ENCODE measurements around the gene FN1. TPM values are rescaled to one million over a fixed set of nuclear protein-coding genes. Genes with fewer than 3 reads are reported as not detected.

FN1 gene
- total and polyA plus RNA-seq, 2 donors (not counting 1 experiment from before 2014, with no cell fraction given) = 0.05 TPM; not detected in 1

GRCh38 chr2:215427585-215427984, 8.3 kb downstream of the FN1 start:
- DNase-seq (no peak), ATAC-seq (ENCODE audit: low read depth) (no peak)
- Mint-ChIP-seq H3K4me1 (no peaks in the 10 kb centered on the region), H3K27me3 (peaks cover 45% of the 10 kb centered on the region), H3K27ac (no peak overlapping the region), H3K9me3 (ENCODE audit: insufficient read depth) (peaks cover 2% of the 10 kb centered on the region), H3K4me3 (no peak overlapping the region)
- H3K27me3 ChIP-seq (replicated peaks in 1 of 4; ENCODE audit: control extremely low read depth in 1 of 4, control insufficient read depth in 3 of 4, insufficient read depth in 4 of 4, low read length in 3 of 4) = peaks cover 0 to 18% (median 8%) of the 10 kb centered on the region in 4 experiments
- no peaks in the 10 kb centered on the region for H3K36me3 ChIP-seq (replicated peaks in 1 of 2; ENCODE audit: control extremely low read depth in 1 of 2, control insufficient read depth in 1 of 2, extremely low read depth in 1 of 2, insufficient read depth in 2 of 2, low read length in 1 of 2)
- H4K20me1 ChIP-seq (ENCODE audit: control insufficient read depth, insufficient read depth, low read length, poor library complexity, severe bottlenecking) = no peaks in the 10 kb centered on the region
- ChIA-PET CTCF (no interaction called here), POLR2A (no interaction called here)
- H3K4me3 ChIP-seq (ENCODE audit: control extremely low read depth in 1 of 5, extremely low read depth in 1 of 5, insufficient read depth in 1 of 5, low read depth in 2 of 5, low read length in 4 of 5) = no peak overlapping the region
- no peak overlapping the region for H3K4me2 ChIP-seq (replicated peaks; ENCODE audit: low read depth, low read length, poor library complexity, severe bottlenecking)
- no CpG with 5 or more reads among the region's 5 CpGs for WGBS (ENCODE audit: insufficient coverage)
- no peaks in the 10 kb centered on the region for H3K79me2 ChIP-seq (ENCODE audit: control insufficient read depth, insufficient read depth, low read length)
- no peaks in the 10 kb centered on the region for H3K4me1 ChIP-seq (ENCODE audit: control insufficient read depth in 2 of 2, insufficient read depth in 2 of 2, low read length in 2 of 2)
- no peak overlapping the region for H2AFZ ChIP-seq (ENCODE audit: insufficient read depth, low read depth, low read length, poor library complexity, severe bottlenecking)
- H3K27ac ChIP-seq (ENCODE audit: low read length in 2 of 2) = no peak overlapping the region
- H3K9me3 ChIP-seq (ENCODE audit: control extremely low read depth in 1 of 3, control insufficient read depth in 2 of 3, insufficient read depth in 1 of 3, low read length in 2 of 3) = peaks cover 0 to 1% (median 0%) of the 10 kb centered on the region in 3 donors
- intact Hi-C loops (cut with micrococcal nuclease) = no loop called here
- H3K9ac ChIP-seq (ENCODE audit: low read length) = no peak overlapping the region
- TF ChIP-seq EZH2 (IDR thresholded peaks at IDR 0.05; ENCODE audit: borderline replicate concordance, insufficient read depth, low read depth, low read length, poor library complexity, severe bottlenecking) (no peak), CTCF (IDR thresholded peaks at IDR 0.05) (no peak)

GRCh38 chr2:215425021-215425782, 10.7 kb downstream of the FN1 start:
- POLR2A ChIA-PET = no interaction called here
- Histone ChIP-seq H2AFZ (ENCODE audit: insufficient read depth, low read depth, low read length, poor library complexity, severe bottlenecking) (no peak overlapping the region), H3K79me2 (ENCODE audit: control insufficient read depth, insufficient read depth, low read length) (no peaks in the 10 kb centered on the region), H3K4me3 (ENCODE audit: control extremely low read depth in 1 of 5, extremely low read depth in 1 of 5, insufficient read depth in 1 of 5, low read depth in 2 of 5, low read length in 4 of 5) (no peak overlapping the region), H3K27ac (ENCODE audit: low read length in 2 of 2) (no peak overlapping the region), H3K36me3 (replicated peaks in 1 of 2; ENCODE audit: control extremely low read depth in 1 of 2, control insufficient read depth in 1 of 2, extremely low read depth in 1 of 2, insufficient read depth in 2 of 2, low read length in 1 of 2) (no peaks in the 10 kb centered on the region), H3K4me1 (ENCODE audit: control insufficient read depth in 2 of 2, insufficient read depth in 2 of 2, low read length in 2 of 2) (no peaks in the 10 kb centered on the region), H3K9ac (ENCODE audit: low read length) (no peak overlapping the region), H4K20me1 (ENCODE audit: control insufficient read depth, insufficient read depth, low read length, poor library complexity, severe bottlenecking) (no peaks in the 10 kb centered on the region), H3K27me3 (replicated peaks in 1 of 4; ENCODE audit: control extremely low read depth in 1 of 4, control insufficient read depth in 3 of 4, insufficient read depth in 4 of 4, low read length in 3 of 4) (peaks cover 0 to 14% (median 3%) of the 10 kb centered on the region in 4 experiments), H3K4me2 (replicated peaks; ENCODE audit: low read depth, low read length, poor library complexity, severe bottlenecking) (no peak overlapping the region), H3K9me3 (ENCODE audit: control extremely low read depth in 1 of 3, control insufficient read depth in 2 of 3, insufficient read depth in 1 of 3, low read length in 2 of 3) (peaks cover 0 to 1% (median 0%) of the 10 kb centered on the region in 3 donors)
- Mint-ChIP-seq H3K27ac (no peak overlapping the region), H3K4me3 (no peak overlapping the region), H3K27me3 (peaks cover 40% of the 10 kb centered on the region), H3K9me3 (ENCODE audit: insufficient read depth) (peaks cover 2% of the 10 kb centered on the region), H3K4me1 (no peaks in the 10 kb centered on the region)
- DNase-seq (no peak), ATAC-seq (ENCODE audit: low read depth) (no peak)
- TF ChIP-seq EZH2 (IDR thresholded peaks at IDR 0.05; ENCODE audit: borderline replicate concordance, insufficient read depth, low read depth, low read length, poor library complexity, severe bottlenecking) (no peak), CTCF (IDR thresholded peaks at IDR 0.05) (no peak)
- intact Hi-C loops (cut with micrococcal nuclease) = no loop called here
- 94% methylated on average over 6 of the region's 11 CpGs for WGBS (ENCODE audit: insufficient coverage)
- CTCF ChIA-PET = no interaction called here
